Measurements from ENCODE around the gene OLFML3. TPM values are rescaled to one million over a fixed set of nuclear protein-coding genes. Genes with fewer than 3 reads are reported as not detected.

The OLFML3 gene
- total RNA-seq, 1 experiment from 2014 or later: 771 TPM

DNA sequence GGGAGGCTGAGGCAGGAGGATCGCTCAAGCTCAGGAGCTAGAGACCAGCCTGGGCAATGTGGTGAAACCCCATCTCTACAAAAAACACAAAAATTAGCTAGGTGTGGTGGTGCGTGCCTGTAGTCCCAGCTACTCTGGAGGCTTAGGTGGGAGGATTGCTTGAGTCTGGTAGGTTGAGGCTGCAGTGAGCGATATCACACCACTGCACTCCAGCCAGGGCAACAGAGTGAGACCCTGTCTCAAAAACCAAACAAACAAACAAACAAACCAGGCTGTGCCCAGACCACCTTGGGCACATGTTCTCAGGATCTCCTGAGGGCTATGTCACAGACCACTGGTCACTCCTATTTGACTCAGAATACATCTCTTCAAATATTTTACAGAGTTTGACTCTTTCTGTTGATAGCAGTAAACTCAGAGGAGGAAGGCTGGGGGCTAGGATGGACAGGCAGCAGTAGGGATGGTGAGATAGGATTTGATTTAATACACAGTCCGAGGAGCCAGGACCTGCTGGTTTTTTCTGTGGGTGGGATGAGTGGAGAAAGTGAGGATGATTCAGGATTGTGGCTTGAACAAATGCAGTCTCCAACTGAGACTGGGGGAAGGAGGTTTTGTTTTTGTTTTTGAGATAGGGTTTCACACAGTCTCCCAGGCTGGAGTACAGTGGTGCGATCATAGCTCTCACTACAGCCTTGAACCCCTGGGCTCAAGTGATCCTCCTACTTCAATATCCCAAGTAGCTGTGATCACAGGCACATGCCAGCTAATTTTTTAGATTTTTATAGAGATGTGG lies 46.5 kb downstream of the OLFML3 start:
- peak; percentile 89 for DNase-seq (ENCODE audit: low read depth)

DNA sequence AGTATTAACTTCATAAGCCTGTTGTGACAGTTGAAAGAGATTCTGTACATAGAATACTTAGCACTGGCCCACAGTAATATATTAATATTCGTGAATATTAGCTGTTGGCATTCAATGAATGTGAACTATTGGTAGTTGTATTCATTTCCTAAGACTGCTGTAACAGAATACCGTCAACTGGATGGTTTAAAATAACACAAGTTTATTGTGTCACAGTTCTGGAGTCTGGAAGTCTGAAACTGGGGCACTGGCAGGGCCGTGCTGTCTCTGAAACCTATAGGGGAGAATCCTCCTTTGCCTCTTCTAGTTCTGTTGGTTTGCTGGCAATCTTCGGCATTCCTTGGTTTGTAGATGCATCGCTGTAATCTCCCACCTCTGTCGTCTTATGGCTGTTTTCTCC lies 47.5 kb downstream of the OLFML3 start:
- DNase-seq (ENCODE audit: low read depth): peak; percentile 64

Other genes starting within 250 kb of the OLFML3 start
- gene PHTF1, start 220.0 kb upstream of the OLFML3 start, total RNA-seq (2014; rRNA removed): 39.0 and 39.6 TPM in 2 replicates
- 8.1 and 10.7 TPM in 2 replicates for gene RSBN1, start 167.0 kb upstream of the OLFML3 start, total RNA-seq (2014; rRNA removed)
- 11.1 and 13.9 TPM in 2 replicates for gene PTPN22, start 107.8 kb upstream of the OLFML3 start, total RNA-seq (2014; rRNA removed)
- 0.13 and 0.17 TPM in 2 replicates for gene BCL2L15, start 91.9 kb upstream of the OLFML3 start, total RNA-seq (2014; rRNA removed)
- gene AP4B1, start 74.7 kb upstream of the OLFML3 start, total RNA-seq (2014; rRNA removed): 20.3 and 20.4 TPM in 2 replicates
- gene DCLRE1B, start 74.1 kb upstream of the OLFML3 start, total RNA-seq (2014; rRNA removed): 16.0 and 18.4 TPM in 2 replicates
- gene HIPK1, start 50.1 kb upstream of the OLFML3 start, total RNA-seq (2014; rRNA removed): 28.2 and 40.1 TPM in 2 replicates
- 0.13 and 1.7 TPM in 2 replicates for gene SYT6, start 174.4 kb downstream of the OLFML3 start, total RNA-seq (2014; rRNA removed)

Data from LHCN-M2 (cell line).